Mononuclear cell (primary cell): Measurements from ENCODE around the gene TRAPPC3. TPM values are rescaled to one million over a fixed set of nuclear protein-coding genes. Genes with fewer than 3 reads are reported as not detected.
A peak's percentile ranks its signal among the peaks of the same experiment; 100 is the strongest.
"Not testable (repeated sequence)": the region's sequence is repeated elsewhere in the genome, so short reads cannot be mapped to it uniquely, and the experiment has no call there.

Source experiments
- H3K27me3 ChIP-seq: 2 replicates; pipeline ENCODE4 v1.6.0; 2011; ENCODE audit warnings: low read length, control low read depth; ENCODE audit not compliant: insufficient read depth
- H3K4me1 ChIP-seq: 2 replicates; pipeline ENCODE4 v1.5.1; 2011; ENCODE audit warnings: mild to moderate bottlenecking, low read length, control low read depth; ENCODE audit not compliant: insufficient read depth
- H3K4me3 ChIP-seq: 2 replicates; pipeline ENCODE4 v1.5.1; 2011; ENCODE audit warnings: mild to moderate bottlenecking, low read length, moderate library complexity
- H3K9me3 ChIP-seq: 2 replicates; pipeline ENCODE4 v1.5.1; 2011; ENCODE audit warnings: low read depth, mild to moderate bottlenecking, control low read depth, low read length
- total RNA-seq: library from RNA; depleted of rRNA; stranded (reverse); fragments of >200 nt; gene quantifications from one replicate; pipeline ENCODE4 v1.2.3, GENCODE V29; 2012

The TRAPPC3 gene
- total RNA-seq: 25.9 TPM

- peak within 1 kb of the TSS; percentile 80 for H3K4me3 ChIP-seq
Observed at GRCh38 chr1:36149237-36149972, at the start of gene TRAPPC3. Gene TRAPPC3 (minus strand): TSS chr1:36149486. CDS start chr1:36149378, 108 bp downstream.

GRCh38 chr1:36198641-36199040 lies 49.4 kb upstream of the TRAPPC3 start:
- Histone ChIP-seq H3K4me3 (no peak overlapping the region), H3K4me1 (peaks cover 9% of the 10 kb centered on the region), H3K9me3 (no peaks in the 10 kb centered on the region), H3K27me3 (no peaks in the 10 kb centered on the region)

More at GRCh38 chr1:36149237-36149972, at the start of gene TRAPPC3:
- Histone ChIP-seq H3K4me1 (peaks cover 58% of the 10 kb centered on the region), H3K9me3 (no peaks in the 10 kb centered on the region), H3K27me3 (no peaks in the 10 kb centered on the region)

- not testable (repeated sequence) for H3K27me3 ChIP-seq, H3K4me1 ChIP-seq, H3K9me3 ChIP-seq, H3K4me3 ChIP-seq
Observed at GRCh38 chr1:36196805-36197204, 47.5 kb upstream of the TRAPPC3 start.

DNA sequence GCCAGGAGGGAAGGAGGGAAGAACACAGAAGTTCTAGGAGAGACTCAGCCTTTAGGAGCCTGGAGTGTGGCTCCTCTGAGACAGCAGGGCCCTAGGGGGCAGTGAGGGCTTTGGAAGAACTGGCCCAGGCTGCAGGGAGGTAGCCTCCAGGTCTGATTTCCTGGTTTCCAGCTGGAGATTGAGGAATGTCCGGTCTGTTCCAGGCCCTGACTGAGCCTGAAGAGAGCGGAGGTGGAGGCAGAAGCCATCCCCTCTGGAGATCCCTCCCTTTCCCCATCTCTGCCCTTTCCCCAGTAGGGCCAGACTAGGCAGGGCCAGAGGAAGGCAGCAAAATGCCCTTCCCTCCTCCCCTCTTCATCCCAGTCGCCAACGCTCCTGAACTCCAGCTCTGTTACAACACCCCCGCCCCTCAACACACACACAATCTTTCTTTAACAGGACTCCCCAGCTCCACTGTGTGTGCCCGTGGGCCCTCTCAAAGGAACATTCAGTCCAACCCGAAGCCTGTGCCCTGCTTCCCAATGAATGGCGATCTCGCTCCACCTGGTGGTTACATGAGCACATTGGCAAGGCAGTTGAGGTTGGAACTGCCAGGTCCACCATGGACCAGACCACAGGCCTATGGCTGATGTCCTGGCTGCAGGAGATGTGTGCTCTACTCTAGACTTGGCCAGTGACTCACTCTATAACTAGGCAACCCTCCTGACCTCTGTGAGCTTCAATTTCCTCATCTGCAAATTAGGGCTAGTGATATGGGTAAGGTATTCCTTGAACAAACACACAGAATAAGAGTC lies 38.7 kb upstream of the TRAPPC3 start:
- no peaks in the 10 kb centered on the region for H3K27me3 ChIP-seq
- H3K4me3 ChIP-seq: no peak overlapping the region
- no peaks in the 10 kb centered on the region for H3K9me3 ChIP-seq
- H3K4me1 ChIP-seq: peaks cover 5% of the 10 kb centered on the region

DNA sequence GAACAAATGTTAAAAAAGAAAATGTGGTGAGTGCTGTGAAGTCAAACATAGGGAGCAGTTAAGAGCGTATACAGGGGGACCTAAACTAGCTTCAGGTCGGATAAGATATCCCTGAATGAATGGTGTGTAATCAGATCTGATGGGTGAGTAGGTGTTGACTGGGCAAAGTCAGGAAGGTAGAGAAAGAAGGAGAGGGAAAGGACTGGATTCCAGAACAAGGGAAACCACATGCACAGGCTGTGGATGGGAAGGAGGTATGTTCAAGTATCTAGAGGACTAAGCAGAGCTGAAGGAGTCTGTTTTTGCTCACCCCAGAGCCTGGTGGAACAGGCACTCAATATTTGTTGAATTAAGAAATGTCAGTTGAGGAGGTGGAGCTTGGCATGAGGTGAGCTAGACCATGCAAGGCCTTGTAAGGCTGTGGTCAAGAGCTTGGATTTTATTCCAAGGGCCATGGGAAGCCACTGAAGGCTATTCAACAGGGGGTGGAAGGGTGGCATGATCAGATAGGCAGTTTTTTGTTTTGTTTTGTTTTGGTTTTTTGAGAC lies 34.1 kb upstream of the TRAPPC3 start:
- H3K4me1 ChIP-seq: peaks cover 5% of the 10 kb centered on the region
- no peaks in the 10 kb centered on the region for H3K9me3 ChIP-seq
- H3K27me3 ChIP-seq: no peaks in the 10 kb centered on the region

GRCh38 chr1:36182734-36183133 lies 33.4 kb upstream of the TRAPPC3 start:
- H3K4me1 ChIP-seq: peaks cover 2% of the 10 kb centered on the region
- H3K27me3 ChIP-seq: no peaks in the 10 kb centered on the region

More for the DNA sequence above, 34.1 kb upstream of the TRAPPC3 start:
- H3K4me3 ChIP-seq: no peak overlapping the region

GRCh38 chr1:36179220-36179600 lies 29.9 kb upstream of the TRAPPC3 start:
- H3K4me3 ChIP-seq: no peak overlapping the region
- H3K27me3 ChIP-seq: no peaks in the 10 kb centered on the region
- H3K9me3 ChIP-seq: no peaks in the 10 kb centered on the region
- no peaks in the 10 kb centered on the region for H3K4me1 ChIP-seq

More at GRCh38 chr1:36182734-36183133, 33.4 kb upstream of the TRAPPC3 start:
- Histone ChIP-seq H3K9me3 (no peaks in the 10 kb centered on the region), H3K4me3 (no peak overlapping the region)

DNA sequence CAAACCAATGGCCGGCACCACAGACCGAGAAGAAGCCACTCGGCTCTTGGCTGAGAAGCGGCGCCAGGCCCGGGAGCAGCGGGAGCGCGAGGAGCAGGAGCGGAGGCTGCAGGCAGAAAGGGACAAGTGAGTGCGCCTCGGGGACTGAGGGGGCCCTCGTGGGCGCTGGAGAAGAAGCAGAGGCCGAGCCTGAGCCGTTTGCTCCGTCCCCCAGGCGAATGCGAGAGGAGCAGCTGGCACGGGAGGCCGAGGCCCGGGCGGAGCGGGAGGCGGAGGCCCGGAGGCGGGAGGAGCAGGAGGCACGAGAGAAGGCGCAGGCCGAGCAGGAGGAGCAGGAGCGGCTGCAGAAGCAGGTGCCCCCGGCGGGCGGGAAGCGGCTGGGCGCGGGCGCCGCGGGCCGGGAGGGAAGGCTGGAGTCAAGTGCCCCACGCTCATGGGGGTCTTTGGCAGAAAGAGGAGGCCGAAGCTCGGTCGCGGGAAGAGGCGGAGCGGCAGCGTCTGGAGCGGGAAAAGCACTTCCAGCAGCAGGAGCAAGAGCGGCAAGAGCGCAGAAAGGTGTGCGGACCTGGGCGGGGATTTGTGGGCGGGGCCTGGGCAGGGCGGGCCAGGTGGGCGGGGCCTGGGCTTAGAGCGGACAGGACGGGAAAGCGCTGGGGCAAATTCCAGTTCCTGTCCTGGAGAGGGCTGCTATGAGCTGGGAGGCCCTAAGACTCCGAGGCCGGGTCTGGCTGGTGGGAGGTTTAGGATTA lies 29.4 kb upstream of the TRAPPC3 start:
- H3K9me3 ChIP-seq: no peaks in the 10 kb centered on the region
- H3K4me3 ChIP-seq: no peak overlapping the region
- no peaks in the 10 kb centered on the region for H3K27me3 ChIP-seq
- H3K4me1 ChIP-seq: no peaks in the 10 kb centered on the region

DNA sequence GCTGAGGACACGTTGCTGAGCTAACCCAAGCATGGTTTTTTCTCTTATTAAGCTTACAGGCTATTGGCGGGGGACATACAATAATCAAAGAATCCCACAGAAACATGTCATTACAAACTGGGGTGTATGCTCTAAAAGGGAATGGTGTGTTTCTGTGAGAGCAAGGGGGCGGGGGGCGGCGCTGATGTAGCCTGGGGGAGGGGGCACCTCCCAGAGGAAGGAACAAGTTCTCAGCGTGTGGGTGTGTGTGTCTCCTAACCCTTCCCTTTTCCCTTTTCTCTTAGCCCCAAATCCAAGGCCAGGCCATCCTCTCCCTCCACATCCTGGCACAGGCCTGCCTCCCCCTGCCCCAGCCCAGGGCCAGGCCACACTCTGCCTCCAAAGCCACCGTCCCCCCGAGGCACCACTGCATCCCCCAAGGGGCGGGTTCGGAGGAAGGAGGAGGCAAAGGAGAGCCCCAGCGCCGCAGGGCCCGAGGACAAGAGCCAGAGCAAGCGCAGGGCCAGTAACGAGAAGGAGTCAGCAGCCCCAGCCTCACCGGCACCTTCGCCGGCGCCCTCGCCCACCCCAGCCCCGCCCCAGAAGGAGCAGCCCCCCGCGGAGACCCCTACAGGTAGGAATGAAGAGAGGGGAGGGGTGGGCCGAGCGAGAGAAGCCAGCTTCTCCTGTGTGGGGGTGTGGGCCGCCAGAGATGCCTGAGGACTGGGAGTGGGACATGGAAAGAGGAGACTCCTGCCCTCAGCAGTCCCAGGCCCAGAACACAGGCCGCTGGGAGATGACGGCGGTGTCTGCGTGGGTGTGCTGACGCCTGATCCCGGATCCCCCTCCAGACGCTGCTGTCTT lies 28.5 kb upstream of the TRAPPC3 start:
- Histone ChIP-seq H3K9me3 (no peaks in the 10 kb centered on the region), H3K4me3 (no peak overlapping the region), H3K27me3 (no peaks in the 10 kb centered on the region), H3K4me1 (no peaks in the 10 kb centered on the region)

- Histone ChIP-seq H3K27me3 (no peaks in the 10 kb centered on the region), H3K4me1 (no peaks in the 10 kb centered on the region)
Observed at GRCh38 chr1:36176106-36176949, 27.0 kb upstream of the TRAPPC3 start.

DNA sequence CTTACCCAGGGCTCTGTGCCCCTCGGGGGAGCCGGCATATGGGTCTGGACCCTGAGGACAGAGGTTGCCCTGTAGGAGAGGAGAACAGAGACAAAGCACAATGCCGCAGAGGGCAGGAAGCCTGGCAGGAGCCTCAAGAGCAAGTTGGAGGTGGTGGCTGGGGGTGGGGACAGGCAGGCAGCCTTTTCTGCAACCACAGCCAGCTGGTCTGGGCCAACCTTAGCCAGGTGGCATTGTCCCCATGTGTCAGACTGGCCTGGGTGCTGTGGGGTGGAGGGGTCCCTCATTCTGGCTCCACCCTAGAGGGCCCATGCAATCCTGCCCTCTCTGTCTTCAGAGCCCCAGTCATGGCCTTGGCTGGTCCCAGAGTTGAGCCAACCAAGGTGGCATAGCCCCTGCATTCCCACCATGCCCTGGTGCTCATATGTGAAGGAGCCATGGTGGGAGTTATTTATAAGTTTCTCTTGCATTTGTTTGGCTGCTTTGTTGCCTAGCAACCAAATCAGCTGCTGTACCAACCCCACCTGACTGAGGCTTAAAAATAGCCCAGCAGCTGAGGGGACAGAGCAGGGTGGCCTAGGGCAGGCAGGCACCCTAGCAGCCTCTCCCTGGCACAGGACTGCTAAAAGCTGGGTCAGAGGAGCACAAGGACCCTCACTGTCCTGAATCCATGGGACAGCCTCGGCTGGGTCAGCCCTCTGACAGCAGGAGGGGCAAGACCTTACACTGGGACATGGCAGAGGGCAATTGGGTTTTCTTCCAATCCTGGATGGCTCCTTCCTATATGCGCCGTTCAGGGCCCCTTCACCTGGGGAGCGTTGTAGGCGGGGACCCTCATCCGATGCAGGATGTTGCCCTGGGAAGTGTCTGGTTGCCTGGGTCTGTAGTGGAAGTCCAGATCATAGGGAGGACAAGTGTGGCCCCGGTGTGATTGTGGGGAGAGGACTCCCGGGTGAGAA lies 26.1 kb upstream of the TRAPPC3 start:
- Histone ChIP-seq H3K9me3 (no peaks in the 10 kb centered on the region), H3K27me3 (no peaks in the 10 kb centered on the region), H3K4me1 (no peaks in the 10 kb centered on the region), H3K4me3 (no peak overlapping the region)

More at GRCh38 chr1:36176106-36176949, 27.0 kb upstream of the TRAPPC3 start:
- no peak overlapping the region for H3K4me3 ChIP-seq
- H3K9me3 ChIP-seq: no peaks in the 10 kb centered on the region

DNA sequence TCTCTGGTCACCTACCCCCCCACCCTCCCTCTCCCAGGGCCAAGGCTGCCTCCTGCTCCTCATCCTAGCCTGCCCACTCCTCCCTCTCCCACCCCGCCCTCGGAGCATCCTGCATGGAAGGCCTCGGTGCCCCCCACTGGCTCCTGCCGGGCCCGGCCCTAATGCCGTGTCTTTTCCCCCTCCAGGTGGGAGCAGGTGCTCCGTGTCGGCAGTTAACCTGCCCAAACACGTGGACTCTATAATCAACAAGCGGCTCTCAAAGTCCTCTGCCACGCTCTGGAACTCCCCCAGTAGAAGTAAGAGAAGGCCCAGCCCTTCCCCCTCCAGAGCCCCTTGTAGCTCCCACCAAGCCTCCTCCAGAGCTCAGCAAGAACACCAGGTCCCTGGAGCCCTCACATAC lies 25.4 kb upstream of the TRAPPC3 start:
- H3K4me3 ChIP-seq: no peak overlapping the region
- peaks cover under 1% of the 10 kb centered on the region for H3K4me1 ChIP-seq
- H3K27me3 ChIP-seq: no peaks in the 10 kb centered on the region
- H3K9me3 ChIP-seq: no peaks in the 10 kb centered on the region

DNA sequence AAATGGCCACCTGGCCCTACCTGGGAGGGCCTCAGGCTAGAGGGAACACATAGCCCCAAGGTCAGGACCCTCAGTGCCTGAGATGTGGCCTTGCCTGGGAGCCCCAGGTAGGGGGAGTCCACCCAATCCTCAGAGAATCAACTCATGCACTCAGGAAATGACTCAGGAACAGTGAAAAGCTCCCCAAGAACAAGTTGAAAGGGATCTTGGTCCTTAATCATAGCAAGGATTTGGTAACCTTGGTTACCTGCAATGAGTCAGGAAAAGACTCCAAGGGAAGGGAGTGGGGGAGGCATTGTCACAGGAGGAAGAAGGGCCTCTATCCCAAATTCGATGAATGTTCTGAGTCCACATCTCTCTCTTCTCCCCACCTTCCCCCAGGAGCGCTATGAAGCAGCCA lies 23.7 kb upstream of the TRAPPC3 start:
- Histone ChIP-seq H3K4me3 (no peak overlapping the region), H3K9me3 (no peaks in the 10 kb centered on the region), H3K27me3 (no peaks in the 10 kb centered on the region), H3K4me1 (peaks cover 4% of the 10 kb centered on the region)
